Right atrium auricular region (tissue), 2 donors: ENCODE data around the gene UBN1. TPM values are rescaled to one million over a fixed set of nuclear protein-coding genes. Genes with fewer than 3 reads are reported as not detected.
"Not testable (repeated sequence)": the region's sequence is repeated elsewhere in the genome, so short reads cannot be mapped to it uniquely, and the experiment has no call there.

Source experiments
- DNase-seq: peaks from one replicate; pipeline ENCODE4 v3.0.0-alpha.2; 2019; ENCODE audit warnings: low spot score
- H3K27ac ChIP-seq, 2 donors: fragments of 200-600 bp; sonication (generic); 1 replicate in 1 of 2; 2 replicates in 1 of 2; pipeline ENCODE4 v1.5.1; 2016 to 2019
- H3K27me3 ChIP-seq, 2 donors: fragments of 200-600 bp; sonication (generic); one replicate each; pipeline versions ENCODE4 v1.5.1 to v1.6.0; 2017 to 2019
- H3K36me3 ChIP-seq: fragments of 200-600 bp; sonication (generic); one replicate; pipeline ENCODE4 v1.5.1; 2016
- H3K4me1 ChIP-seq, 2 donors: fragments of 200-600 bp; sonication (generic); one replicate each; pipeline versions ENCODE4 v1.5.1 to v1.6.0; 2017 to 2019
- H3K4me3 ChIP-seq, 2 donors: fragments of 200-600 bp; sonication (generic); 1 replicate in 1 of 2; 2 replicates in 1 of 2; pipeline ENCODE4 v1.5.1; 2017 to 2019; ENCODE audit warnings: mild to moderate bottlenecking in 1 of 2, moderate library complexity in 1 of 2
- H3K9me3 ChIP-seq, 2 donors: fragments of 200-600 bp; sonication (generic); one replicate each; pipeline ENCODE4 v1.5.1; 2019
- total RNA-seq, 2 donors: library from RNA; depleted of rRNA; stranded (reverse); fragments of >200 nt; gene quantifications; one replicate each; pipeline ENCODE4 v1.1.0, GENCODE V29; 2016
- TF ChIP-seq, protein P1 (sequence below), 2 donors: fragments of 200-600 bp; sonication (generic); IDR thresholded peaks; one replicate each; pipeline ENCODE4 v1.5.1; 2019; ENCODE audit warnings: antibody characterized with exemption in 2 of 2

The UBN1 gene
- total RNA-seq, 2 donors from 2014 or later, result 26.1 to 29.7 TPM

DNA sequence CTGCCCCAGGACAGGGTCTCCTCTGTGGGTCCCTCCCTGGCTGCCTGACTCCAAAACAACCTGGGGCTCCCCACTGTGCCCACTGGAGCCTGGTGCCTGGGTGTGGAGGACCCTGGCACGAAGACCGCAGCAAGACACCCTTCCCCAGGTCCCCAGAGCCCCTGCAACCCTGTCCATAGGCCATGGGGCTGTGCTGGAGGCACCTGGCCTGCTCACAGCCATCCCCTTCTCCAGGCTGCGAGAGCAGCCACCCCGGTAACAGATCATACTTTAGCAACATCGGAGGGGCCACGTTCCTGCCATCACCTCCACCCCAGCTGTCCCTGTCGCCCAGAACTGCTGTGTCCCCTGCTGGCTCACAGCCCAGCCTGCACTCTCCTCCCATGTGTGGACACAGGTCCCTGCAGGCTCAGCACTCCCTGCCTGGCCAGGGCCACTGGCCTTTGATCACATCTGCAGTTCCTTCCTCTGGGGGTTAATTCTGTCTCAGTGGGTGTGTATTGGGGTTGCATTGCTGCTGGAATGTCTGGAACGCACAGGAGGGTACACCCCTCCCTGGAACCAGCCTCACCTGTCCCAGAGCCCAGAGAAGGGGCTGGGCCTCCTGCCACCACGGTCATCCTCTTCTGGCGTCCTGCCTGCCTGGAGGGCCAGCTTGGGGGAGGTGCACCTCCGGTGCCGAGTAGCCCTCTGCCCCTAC lies 77.5 kb downstream of the UBN1 start:
- no peak overlapping the region for H3K27ac ChIP-seq
- H3K4me1 ChIP-seq, result no peaks in the 10 kb centered on the region
- H3K27me3 ChIP-seq, result no peaks in the 10 kb centered on the region
- peaks cover 8 to 19% of the 10 kb centered on the region in 2 donors for H3K9me3 ChIP-seq
- TF ChIP-seq, protein P1, sequence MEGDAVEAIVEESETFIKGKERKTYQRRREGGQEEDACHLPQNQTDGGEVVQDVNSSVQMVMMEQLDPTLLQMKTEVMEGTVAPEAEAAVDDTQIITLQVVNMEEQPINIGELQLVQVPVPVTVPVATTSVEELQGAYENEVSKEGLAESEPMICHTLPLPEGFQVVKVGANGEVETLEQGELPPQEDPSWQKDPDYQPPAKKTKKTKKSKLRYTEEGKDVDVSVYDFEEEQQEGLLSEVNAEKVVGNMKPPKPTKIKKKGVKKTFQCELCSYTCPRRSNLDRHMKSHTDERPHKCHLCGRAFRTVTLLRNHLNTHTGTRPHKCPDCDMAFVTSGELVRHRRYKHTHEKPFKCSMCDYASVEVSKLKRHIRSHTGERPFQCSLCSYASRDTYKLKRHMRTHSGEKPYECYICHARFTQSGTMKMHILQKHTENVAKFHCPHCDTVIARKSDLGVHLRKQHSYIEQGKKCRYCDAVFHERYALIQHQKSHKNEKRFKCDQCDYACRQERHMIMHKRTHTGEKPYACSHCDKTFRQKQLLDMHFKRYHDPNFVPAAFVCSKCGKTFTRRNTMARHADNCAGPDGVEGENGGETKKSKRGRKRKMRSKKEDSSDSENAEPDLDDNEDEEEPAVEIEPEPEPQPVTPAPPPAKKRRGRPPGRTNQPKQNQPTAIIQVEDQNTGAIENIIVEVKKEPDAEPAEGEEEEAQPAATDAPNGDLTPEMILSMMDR (IDR thresholded peaks at IDR 0.05), result no peak
- H3K4me3 ChIP-seq, result no peak overlapping the region
- DNase-seq, result no peak
- no peaks in the 10 kb centered on the region for H3K36me3 ChIP-seq

DNA sequence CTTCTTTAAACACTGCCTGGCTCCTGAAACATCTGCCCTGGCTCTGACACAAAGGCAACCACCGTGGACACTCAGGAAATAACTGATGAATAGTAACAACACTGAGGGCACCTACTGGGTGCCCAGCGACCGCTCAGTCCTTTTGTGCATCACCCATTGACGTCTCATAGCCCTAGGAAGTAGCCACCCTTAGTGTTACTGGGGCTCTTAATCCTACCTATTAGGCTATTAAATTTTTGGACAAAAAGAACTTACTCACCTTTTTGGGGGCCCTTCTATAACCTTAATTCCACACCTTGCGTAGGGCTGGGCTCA lies 78.0 kb downstream of the UBN1 start:
- Histone ChIP-seq H3K27ac (no peak overlapping the region), H3K9me3 (peaks cover 8 to 19% of the 10 kb centered on the region in 2 donors), H3K27me3 (no peaks in the 10 kb centered on the region), H3K4me1 (no peaks in the 10 kb centered on the region), H3K4me3 (no peak overlapping the region), H3K36me3 (no peaks in the 10 kb centered on the region)
- TF ChIP-seq, protein P1 (IDR thresholded peaks at IDR 0.05), result no peak
- DNase-seq, result no peak

DNA sequence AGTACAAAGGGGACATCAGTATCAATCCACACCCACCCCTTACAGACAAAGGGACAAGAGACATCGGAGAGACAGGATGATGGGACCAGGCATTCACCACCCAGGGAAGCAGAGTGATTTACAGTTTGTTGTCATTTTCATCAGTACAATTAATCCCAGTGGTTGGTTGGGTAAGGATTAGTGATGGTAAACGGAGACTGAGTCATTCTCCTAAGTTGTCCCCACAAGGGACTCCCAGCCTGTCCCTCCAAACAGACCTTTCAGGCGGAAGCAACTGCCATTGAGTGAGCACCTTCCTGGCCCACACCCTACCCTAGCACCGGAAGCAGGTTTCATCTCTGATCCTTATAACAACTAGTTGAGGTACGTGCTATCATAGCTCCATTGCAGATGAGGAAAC lies 78.5 kb downstream of the UBN1 start:
- Histone ChIP-seq H3K9me3 (peaks cover 8 to 19% of the 10 kb centered on the region in 2 donors), H3K27ac (no peak overlapping the region), H3K4me1 (no peaks in the 10 kb centered on the region), H3K4me3 (no peak overlapping the region), H3K27me3 (no peaks in the 10 kb centered on the region), H3K36me3 (no peaks in the 10 kb centered on the region)
- DNase-seq, result no peak
- TF ChIP-seq, protein P1 (IDR thresholded peaks at IDR 0.05), result no peak

DNA sequence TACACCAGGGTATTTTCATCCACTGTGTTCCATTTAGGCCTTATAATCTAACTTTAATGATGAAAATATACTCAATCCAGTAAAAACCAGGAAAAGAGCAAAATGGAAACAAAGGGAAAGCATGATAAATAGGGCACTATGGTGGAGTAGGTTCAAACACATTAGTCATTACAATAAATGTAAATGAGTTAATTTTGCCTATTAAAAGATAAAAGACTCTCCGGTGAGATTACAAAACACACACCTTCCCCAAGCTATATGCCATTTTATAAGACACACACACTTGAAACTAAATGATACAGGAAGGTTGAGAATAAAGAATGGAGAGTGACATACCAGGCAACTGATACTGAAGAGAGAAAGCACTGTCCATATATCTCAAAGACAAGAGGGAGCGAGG lies 79.6 kb downstream of the UBN1 start:
- Histone ChIP-seq H3K4me3 (no peak overlapping the region), H3K36me3 (no peaks in the 10 kb centered on the region), H3K4me1 (no peaks in the 10 kb centered on the region), H3K9me3 (peaks cover 8 to 19% of the 10 kb centered on the region in 2 donors), H3K27me3 (no peaks in the 10 kb centered on the region), H3K27ac (no peak overlapping the region)
- TF ChIP-seq, protein P1 (IDR thresholded peaks at IDR 0.05), result no peak
- no peak for DNase-seq

DNA sequence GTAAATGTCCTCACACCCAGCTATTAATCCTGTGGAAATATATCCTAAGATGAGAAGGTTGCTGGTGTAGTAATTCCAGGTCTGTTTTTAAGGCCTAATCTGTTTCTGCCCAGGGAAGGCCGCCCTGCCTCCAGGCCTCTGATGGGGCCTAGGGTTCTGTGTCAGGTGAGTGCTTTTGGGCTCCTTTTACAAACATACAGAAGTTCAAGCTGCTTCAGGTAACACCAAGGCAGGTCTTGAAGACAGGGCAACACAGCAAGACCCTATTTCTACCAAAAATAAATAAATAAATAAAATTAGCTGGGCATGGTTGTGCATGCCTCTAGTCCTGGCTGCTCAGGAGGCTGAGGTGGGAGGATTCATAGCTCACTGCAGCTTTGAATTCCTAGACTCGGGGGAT lies 80.4 kb downstream of the UBN1 start:
- peaks cover 8 to 19% of the 10 kb centered on the region in 2 donors for H3K9me3 ChIP-seq
- no peak overlapping the region for H3K4me3 ChIP-seq
- no peak for DNase-seq
- no peaks in the 10 kb centered on the region for H3K4me1 ChIP-seq
- no peaks in the 10 kb centered on the region for H3K36me3 ChIP-seq
- TF ChIP-seq, protein P1 (IDR thresholded peaks at IDR 0.05), result no peak
- H3K27me3 ChIP-seq, result no peaks in the 10 kb centered on the region
- no peak overlapping the region for H3K27ac ChIP-seq

DNA sequence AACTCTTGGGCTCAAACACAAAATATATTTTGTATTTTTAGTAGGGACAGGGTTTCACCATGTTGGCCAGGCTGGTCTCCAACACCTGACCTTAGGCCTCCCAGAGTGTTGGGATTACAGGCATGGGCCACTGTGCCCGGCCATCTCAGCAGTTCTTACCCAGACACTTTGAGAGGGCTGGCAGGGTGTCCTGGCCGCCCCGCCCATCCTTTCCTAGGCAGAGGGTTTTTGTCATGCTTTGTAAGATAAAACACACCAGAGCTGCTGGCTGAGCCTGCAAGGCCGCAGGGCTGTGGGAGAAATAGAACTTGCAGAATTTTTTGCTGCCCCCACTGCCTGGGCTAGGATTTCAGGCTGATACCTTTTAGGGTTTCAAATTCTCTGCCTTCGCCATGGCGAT lies 80.9 kb downstream of the UBN1 start:
- DNase-seq, result no peak
- no peak overlapping the region for H3K4me3 ChIP-seq
- H3K27me3 ChIP-seq, result no peaks in the 10 kb centered on the region
- peaks cover 8 to 19% of the 10 kb centered on the region in 2 donors for H3K9me3 ChIP-seq
- H3K36me3 ChIP-seq, result no peaks in the 10 kb centered on the region
- no peak overlapping the region for H3K27ac ChIP-seq
- TF ChIP-seq, protein P1 (IDR thresholded peaks at IDR 0.05), result no peak
- no peaks in the 10 kb centered on the region for H3K4me1 ChIP-seq

DNA sequence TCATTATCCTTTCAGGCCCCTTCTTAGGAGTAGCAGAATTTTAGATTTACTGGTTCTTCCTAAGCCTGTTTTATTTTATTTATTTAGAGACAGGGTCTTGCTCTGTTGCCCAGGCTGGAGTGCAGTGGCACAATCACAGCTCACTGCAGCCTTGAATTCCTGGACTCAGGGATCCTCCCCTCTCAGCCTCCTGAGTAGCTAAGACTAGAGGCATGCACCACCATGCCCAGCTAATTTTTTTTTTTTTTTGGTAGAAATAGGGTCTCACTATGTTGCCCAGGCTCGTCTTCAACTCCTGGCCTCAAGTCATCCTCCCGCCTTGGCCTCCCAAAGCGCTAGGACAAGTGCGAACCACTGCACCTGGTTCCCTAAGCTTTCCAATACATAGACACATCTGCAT lies 82.3 kb downstream of the UBN1 start:
- H3K4me3 ChIP-seq, H3K4me1 ChIP-seq, DNase-seq, H3K36me3 ChIP-seq, H3K27me3 ChIP-seq, H3K27ac ChIP-seq: not testable (repeated sequence)
- peaks cover 8 to 19% of the 10 kb centered on the region in 2 donors for H3K9me3 ChIP-seq
